SH-SY5Y (cell line): Measurements from ENCODE around the gene MRPL11.

Experiments
- GATA2 ChIP-seq: IDR thresholded peaks from 2 replicates; pipeline ENCODE4 v1.6.1; 2011; ENCODE audit warnings: mild to moderate bottlenecking, low read depth, low read length
- GATA3 ChIP-seq: IDR thresholded peaks from 2 replicates; pipeline ENCODE4 v1.6.1; 2011; ENCODE audit warnings: low read depth, mild to moderate bottlenecking, low read length, moderate library complexity

GRCh38 chr11:66411323-66411722, 27.3 kb downstream of the MRPL11 start:
- TF ChIP-seq GATA3 (no peak), GATA2 (no peak)
